Esophagus (tissue), 2 donors: ENCODE results near the gene TSHZ2. TPM values are rescaled to one million over a fixed set of nuclear protein-coding genes. Genes with fewer than 3 reads are reported as not detected.

Source experiments
- H3K27ac ChIP-seq, 2 donors: one replicate each; pipeline ENCODE4 v1.5.1; 2013; ENCODE audit warnings: low read depth in 2 of 2, mild to moderate bottlenecking in 2 of 2, inconsistent platforms in 1 of 2, low read length in 1 of 2, moderate library complexity in 1 of 2
- H3K27me3 ChIP-seq, 2 donors: one replicate each; pipeline ENCODE4 v1.6.1; 2013; ENCODE audit warnings: low read length in 2 of 2, control low read depth in 1 of 2, mild to moderate bottlenecking in 1 of 2; ENCODE audit not compliant: insufficient read depth in 2 of 2, control insufficient read depth in 1 of 2
- H3K36me3 ChIP-seq, 2 donors: one replicate each; pipeline ENCODE4 v1.6.1; 2013; ENCODE audit warnings: low read length in 1 of 2; ENCODE audit not compliant: control insufficient read depth in 2 of 2, insufficient read depth in 2 of 2
- H3K4me1 ChIP-seq, 2 donors: one replicate each; pipeline ENCODE4 v1.6.1; 2013; ENCODE audit warnings: low read length in 1 of 2; ENCODE audit not compliant: control insufficient read depth in 2 of 2, insufficient read depth in 2 of 2
- H3K4me3 ChIP-seq, 2 donors: one replicate each; pipeline ENCODE4 v1.5.1; 2013; ENCODE audit warnings: low read length in 2 of 2, mild to moderate bottlenecking in 2 of 2, low read depth in 1 of 2, moderate library complexity in 1 of 2
- H3K9me3 ChIP-seq, 2 donors: one replicate each; pipeline ENCODE4 v1.6.1; 2013; ENCODE audit warnings: mild to moderate bottlenecking in 2 of 2, low read depth in 1 of 2, low read length in 1 of 2, moderate library complexity in 1 of 2; ENCODE audit not compliant: control insufficient read depth in 2 of 2, insufficient read depth in 1 of 2
- WGBS, 2 donors: extraction: QIAGEN DNeasy Blood & Tissue Kit; methylation state at CpG; one replicate each; pipeline ENCODE4 v1.1.7; 2013; 5-methylcytosine and 5-hydroxymethylcytosine counted together
- polyA plus RNA-seq, 2 donors: library from polyadenylated mRNA; stranded (reverse); fragments of 200-250 nt; gene quantifications; one replicate each; pipeline ENCODE4 v1.2.3, GENCODE V29; 2013
- donor health status: healthy with polysubstance abuse.
- donor health status: Bipolar disorder and iron deficiency.

TSHZ2 gene
- polyA plus RNA-seq, 2 donors, result 4.6 to 11.7 TPM

GRCh38 chr20:53379014-53379832, 407.1 kb downstream of the TSHZ2 start:
- Histone ChIP-seq H3K27ac (no peak overlapping the region), H3K36me3 (no peaks in the 10 kb centered on the region), H3K9me3 (no peaks in the 10 kb centered on the region), H3K27me3 (no peaks in the 10 kb centered on the region), H3K4me3 (no peak overlapping the region), H3K4me1 (no peaks in the 10 kb centered on the region)
- 42 to 62% methylated on average over 12 of the region's 12 CpGs for WGBS, 2 donors

DNA sequence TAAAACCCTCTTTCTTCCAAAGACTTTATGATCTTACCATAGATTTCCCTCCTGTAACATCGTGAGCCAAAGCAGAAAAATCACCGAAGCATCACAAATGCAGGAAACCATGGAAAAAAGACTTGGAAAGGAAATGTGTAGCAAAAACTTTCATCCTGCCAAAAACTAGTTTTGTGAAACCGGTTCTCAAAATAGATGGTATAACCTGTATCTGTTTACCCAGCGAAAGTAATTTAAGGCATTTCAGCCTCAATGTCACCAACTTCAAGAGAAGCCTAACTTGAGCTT, 407.6 kb downstream of the TSHZ2 start:
- WGBS, 2 donors, result 29 to 49% methylated on average over 4 of the region's 4 CpGs
- no peaks in the 10 kb centered on the region for H3K36me3 ChIP-seq
- H3K4me1 ChIP-seq, result no peaks in the 10 kb centered on the region
- no peak overlapping the region for H3K4me3 ChIP-seq
- H3K9me3 ChIP-seq, result no peaks in the 10 kb centered on the region
- no peak overlapping the region for H3K27ac ChIP-seq
- H3K27me3 ChIP-seq, result no peaks in the 10 kb centered on the region

DNA sequence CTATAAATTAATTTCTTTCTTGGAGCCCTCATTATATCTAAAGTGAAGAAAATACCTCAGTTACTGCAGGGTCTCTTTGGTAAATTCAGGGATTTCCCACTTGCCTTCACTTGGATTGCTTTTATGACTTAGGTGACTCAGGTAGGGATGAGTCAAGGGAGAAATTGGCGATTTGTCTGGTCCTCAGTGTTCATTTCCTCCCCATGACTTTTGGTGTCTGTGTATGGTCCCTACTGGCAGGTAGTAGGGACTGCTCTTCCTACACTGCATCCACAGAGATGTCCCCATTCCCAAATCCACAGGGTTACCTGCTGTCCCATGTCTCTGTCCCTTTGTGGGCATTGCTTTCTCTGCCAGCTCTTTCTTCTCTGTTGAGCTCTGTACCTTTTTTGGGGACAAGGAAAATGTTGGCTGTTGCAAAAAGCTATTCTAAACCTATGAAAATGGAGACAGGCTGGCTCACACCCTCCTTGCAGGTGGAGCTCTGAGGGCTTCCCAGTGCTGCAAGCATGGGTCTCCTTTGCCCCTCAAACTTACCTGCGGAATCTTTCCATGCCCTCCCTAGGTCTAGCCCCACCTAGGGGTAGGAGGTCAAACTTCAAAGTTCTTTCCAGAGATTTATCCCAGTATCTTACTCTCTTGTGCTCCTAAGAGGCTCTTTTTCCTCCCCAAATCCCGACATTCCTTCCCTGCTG, 409.6 kb downstream of the TSHZ2 start:
- no peaks in the 10 kb centered on the region for H3K9me3 ChIP-seq
- no peaks in the 10 kb centered on the region for H3K36me3 ChIP-seq
- 75% methylated on average over 3 of the region's 3 CpGs for WGBS, 2 donors
- H3K27ac ChIP-seq, result no peak overlapping the region
- no peaks in the 10 kb centered on the region for H3K27me3 ChIP-seq
- no peaks in the 10 kb centered on the region for H3K4me1 ChIP-seq
- no peak overlapping the region for H3K4me3 ChIP-seq

- no peaks in the 10 kb centered on the region for H3K36me3 ChIP-seq
Observed at GRCh38 chr20:53382263-53382844, 410.2 kb downstream of the TSHZ2 start.

DNA sequence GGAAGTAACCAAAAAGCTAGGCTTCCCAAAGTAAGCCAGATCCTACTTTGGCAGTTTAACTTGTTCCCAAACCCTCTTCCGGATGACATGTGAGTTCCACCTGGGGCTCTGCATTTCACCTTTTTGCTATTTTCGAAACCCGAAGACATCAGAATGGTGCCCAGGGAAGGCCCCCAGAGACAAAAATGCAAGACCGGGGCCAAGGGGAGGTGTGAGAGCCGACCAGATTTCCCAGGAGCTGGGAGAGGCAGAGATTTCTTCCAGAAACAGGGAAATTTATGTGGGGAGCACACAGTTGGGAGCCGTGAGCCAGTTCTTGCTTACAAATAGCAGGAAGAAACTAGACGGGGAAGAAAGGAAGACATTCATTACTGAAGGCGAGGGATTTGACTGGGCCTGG, 411.8 kb downstream of the TSHZ2 start:
- H3K27me3 ChIP-seq, result no peaks in the 10 kb centered on the region
- no peaks in the 10 kb centered on the region for H3K9me3 ChIP-seq

More at GRCh38 chr20:53382263-53382844, 410.2 kb downstream of the TSHZ2 start:
- H3K27me3 ChIP-seq, result no peaks in the 10 kb centered on the region
- no peak overlapping the region for H3K27ac ChIP-seq
- H3K4me1 ChIP-seq, result no peaks in the 10 kb centered on the region
- no peak overlapping the region for H3K4me3 ChIP-seq
- no peaks in the 10 kb centered on the region for H3K9me3 ChIP-seq
- 79% methylated on average over 7 of the region's 7 CpGs for WGBS, 2 donors

DNA sequence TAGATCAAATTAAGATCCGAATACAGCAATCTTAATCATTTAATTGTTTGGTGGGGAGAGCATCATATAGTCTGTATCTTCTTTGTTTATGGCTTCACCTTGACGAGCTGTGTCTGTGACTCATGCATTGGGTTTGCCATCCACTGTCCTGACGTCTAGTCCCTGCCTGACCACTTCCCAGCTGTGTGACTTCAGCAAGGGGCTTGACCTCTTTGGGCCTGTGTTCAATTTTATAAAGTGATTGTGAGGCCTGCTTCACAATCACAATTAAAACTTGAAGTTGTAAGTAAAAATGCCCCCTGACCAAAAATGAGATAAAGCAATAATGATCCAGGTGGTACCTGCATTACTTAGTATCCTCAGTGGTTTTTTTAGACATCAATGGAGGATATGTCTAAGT, 412.2 kb downstream of the TSHZ2 start:
- Histone ChIP-seq H3K4me3 (no peak overlapping the region), H3K27me3 (no peaks in the 10 kb centered on the region), H3K36me3 (no peaks in the 10 kb centered on the region), H3K27ac (no peak overlapping the region), H3K4me1 (no peaks in the 10 kb centered on the region), H3K9me3 (no peaks in the 10 kb centered on the region)
- 64 to 77% methylated on average over 3 of the region's 3 CpGs for WGBS, 2 donors

More for the DNA sequence above, 411.8 kb downstream of the TSHZ2 start:
- H3K4me1 ChIP-seq, result no peaks in the 10 kb centered on the region
- WGBS, 2 donors, result 75 to 81% methylated on average over 8 of the region's 8 CpGs
- no peaks in the 10 kb centered on the region for H3K36me3 ChIP-seq
- no peak overlapping the region for H3K27ac ChIP-seq
- H3K4me3 ChIP-seq, result no peak overlapping the region

DNA sequence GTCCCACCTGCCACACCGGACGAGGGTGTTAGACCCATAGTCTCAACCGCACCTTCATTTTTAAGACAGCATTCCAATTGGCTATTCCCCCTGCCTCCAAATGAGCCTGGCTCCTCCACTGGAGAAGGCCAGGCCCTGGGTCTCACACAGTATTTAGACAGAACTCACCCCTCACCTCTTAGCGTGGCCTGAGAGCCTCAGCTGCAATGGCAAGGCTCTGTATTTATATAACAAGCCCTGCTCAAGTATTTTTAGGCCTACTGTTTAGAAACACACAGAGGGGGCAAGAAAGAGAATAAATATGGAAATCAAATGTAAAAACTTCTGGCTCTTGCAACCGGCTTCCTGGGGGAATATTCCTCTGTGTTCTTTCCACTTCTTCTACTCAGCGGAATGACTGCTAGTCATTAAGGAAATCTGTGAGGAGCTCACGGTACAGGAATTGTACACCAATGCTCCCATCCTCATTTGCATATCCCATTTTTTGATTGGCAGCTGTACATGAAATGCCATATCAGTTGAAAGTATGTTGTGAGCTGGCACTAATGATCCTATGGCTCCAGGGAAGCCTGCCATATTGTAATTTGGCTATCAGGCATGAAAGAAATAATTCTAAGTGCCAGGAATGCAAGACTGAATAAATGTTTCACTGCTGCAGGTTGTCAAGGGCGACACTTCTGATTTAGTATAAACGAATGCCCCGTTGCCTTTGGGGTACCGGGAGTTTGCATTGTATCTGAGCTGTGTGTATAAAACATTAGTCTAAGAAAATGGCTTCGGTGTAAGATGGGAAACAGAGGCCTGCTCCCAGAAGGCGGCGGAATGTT, 414.0 kb downstream of the TSHZ2 start:
- Histone ChIP-seq H3K36me3 (no peaks in the 10 kb centered on the region), H3K9me3 (no peaks in the 10 kb centered on the region), H3K27ac (no peak overlapping the region), H3K4me1 (no peaks in the 10 kb centered on the region), H3K4me3 (no peak overlapping the region), H3K27me3 (no peaks in the 10 kb centered on the region)
- 62 to 72% methylated on average over 14 of the region's 14 CpGs for WGBS, 2 donors

GRCh38 chr20:53387983-53388675, 416.0 kb downstream of the TSHZ2 start:
- H3K36me3 ChIP-seq, result no peaks in the 10 kb centered on the region
- H3K4me1 ChIP-seq, result no peaks in the 10 kb centered on the region
- no peaks in the 10 kb centered on the region for H3K27me3 ChIP-seq
- no peak overlapping the region for H3K4me3 ChIP-seq
- 86 to 87% methylated on average over 8 of the region's 8 CpGs for WGBS, 2 donors
- no peak overlapping the region for H3K27ac ChIP-seq
- no peaks in the 10 kb centered on the region for H3K9me3 ChIP-seq
